ENCODE measurements around the gene TMEM190.

DNA sequence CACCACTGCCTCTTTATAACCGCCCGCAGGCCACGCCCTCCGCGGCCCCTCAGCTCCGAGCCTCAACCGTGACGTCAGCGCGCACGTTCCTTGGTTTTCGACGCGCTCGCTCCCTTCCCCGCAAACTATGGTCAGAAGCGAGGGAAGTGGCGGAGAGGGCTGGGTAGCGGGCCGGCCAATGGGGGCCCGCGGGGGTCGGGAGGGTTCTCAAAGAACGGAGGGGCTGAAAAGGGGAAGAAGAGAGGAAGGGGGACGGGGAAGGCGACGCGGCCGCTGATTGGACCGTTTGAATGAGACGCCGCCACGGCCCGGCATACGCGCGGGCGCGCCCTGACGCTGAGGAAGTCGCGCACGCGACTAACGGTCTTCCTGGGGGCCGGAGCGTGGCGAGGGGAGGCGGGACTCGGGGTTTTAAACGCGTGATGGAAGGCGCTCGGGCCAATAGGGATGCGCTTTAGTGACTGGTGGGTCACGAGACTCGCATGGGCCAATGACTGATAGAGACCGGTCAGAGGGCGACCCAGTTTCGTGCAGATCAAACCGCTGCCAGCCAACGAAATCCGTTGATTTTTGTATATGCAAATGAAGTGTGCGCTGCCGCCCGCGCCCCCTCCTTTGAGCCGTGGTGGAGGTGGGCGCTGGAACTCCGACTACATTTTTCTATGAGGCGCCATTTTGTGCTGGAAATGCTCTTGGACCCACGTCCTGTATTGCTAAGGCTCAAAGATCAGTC is 31.3 kb downstream of the TMEM190 start:
- TF ChIP-seq ZNF837 (tag by site-specific recombination; IDR thresholded peaks at IDR 0.05) (no peak), ZNF610 (tag by site-specific recombination; IDR thresholded peaks at IDR 0.05; ENCODE audit: borderline replicate concordance) (no peak), TRIM28 (IDR thresholded peaks at IDR 0.05; ENCODE audit: borderline replicate concordance, low read length) (no peak), ZNF792 (tag by site-specific recombination; IDR thresholded peaks at IDR 0.05) (no peak), REST (tag by site-specific recombination; IDR thresholded peaks at IDR 0.05) (no peak), MZF1 (tag by site-specific recombination; IDR thresholded peaks at IDR 0.05; ENCODE audit: borderline replicate concordance) (no peak; the same call in 1 of the 2 replicates), FEZF1 (tag by site-specific recombination; IDR thresholded peaks at IDR 0.05) (peak; percentile 37; the same call in 1 of the 2 replicates), ZNF629 (tag by site-specific recombination; IDR thresholded peaks at IDR 0.05) (peak; percentile 98), ZNF48 (tag by site-specific recombination; IDR thresholded peaks at IDR 0.05) (no peak), ZFP37 (tag by site-specific recombination; IDR thresholded peaks at IDR 0.05) (0 out of 2 replicates have a peak, but pooled peaks have one; percentile 49), ZNF10 (tag by site-specific recombination; IDR thresholded peaks at IDR 0.05) (peak; percentile 66; the same call in 1 of the 2 replicates)
- TF ChIP-seq, protein P1, sequence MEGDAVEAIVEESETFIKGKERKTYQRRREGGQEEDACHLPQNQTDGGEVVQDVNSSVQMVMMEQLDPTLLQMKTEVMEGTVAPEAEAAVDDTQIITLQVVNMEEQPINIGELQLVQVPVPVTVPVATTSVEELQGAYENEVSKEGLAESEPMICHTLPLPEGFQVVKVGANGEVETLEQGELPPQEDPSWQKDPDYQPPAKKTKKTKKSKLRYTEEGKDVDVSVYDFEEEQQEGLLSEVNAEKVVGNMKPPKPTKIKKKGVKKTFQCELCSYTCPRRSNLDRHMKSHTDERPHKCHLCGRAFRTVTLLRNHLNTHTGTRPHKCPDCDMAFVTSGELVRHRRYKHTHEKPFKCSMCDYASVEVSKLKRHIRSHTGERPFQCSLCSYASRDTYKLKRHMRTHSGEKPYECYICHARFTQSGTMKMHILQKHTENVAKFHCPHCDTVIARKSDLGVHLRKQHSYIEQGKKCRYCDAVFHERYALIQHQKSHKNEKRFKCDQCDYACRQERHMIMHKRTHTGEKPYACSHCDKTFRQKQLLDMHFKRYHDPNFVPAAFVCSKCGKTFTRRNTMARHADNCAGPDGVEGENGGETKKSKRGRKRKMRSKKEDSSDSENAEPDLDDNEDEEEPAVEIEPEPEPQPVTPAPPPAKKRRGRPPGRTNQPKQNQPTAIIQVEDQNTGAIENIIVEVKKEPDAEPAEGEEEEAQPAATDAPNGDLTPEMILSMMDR (tag by site-specific recombination; IDR thresholded peaks at IDR 0.05): no peak

Measured in HEK293 (cell line).